GM21528 (cell line): ENCODE measurements around the gene CFAP92.

ENCODE experiments used
- ATAC-seq: cut with Tn5 transposase; IDR thresholded peaks from one replicate; pipeline ENCODE4 v1.9.1; 2021; ENCODE audit warnings: mild to moderate bottlenecking, moderate library complexity; ENCODE audit not compliant: unreplicated experiment, low FRiP score

The CFAP92 gene

GRCh38 chr3:128993461-128994172 lies at the start of gene CFAP92:
Gene CFAP92, minus strand, starts transcription at chr3:128994076. Its CDS starts 772 bp downstream, at chr3:128993304.
- ATAC-seq, result peak; percentile 90

- ATAC-seq, result no peak
Observed at GRCh38 chr3:129040579-129041300, 46.9 kb upstream of the CFAP92 start.

GRCh38 chr3:129040039-129040336 lies 46.1 kb upstream of the CFAP92 start:
- no peak for ATAC-seq

GRCh38 chr3:129039271-129040038 lies 45.6 kb upstream of the CFAP92 start:
- no peak for ATAC-seq

- no peak for ATAC-seq
Observed at GRCh38 chr3:129038121-129038855, 44.4 kb upstream of the CFAP92 start.

GRCh38 chr3:129037093-129037419 lies 43.2 kb upstream of the CFAP92 start:
- ATAC-seq, result no peak

- ATAC-seq, result no peak
Observed at GRCh38 chr3:129036222-129037092, 42.6 kb upstream of the CFAP92 start.

- no peak for ATAC-seq
Observed at GRCh38 chr3:129035360-129036221, 41.7 kb upstream of the CFAP92 start.

- no peak for ATAC-seq
Observed at GRCh38 chr3:129034642-129035041, 40.8 kb upstream of the CFAP92 start.

- no peak for ATAC-seq
Observed at GRCh38 chr3:129033633-129034321, 39.9 kb upstream of the CFAP92 start.

- ATAC-seq, result no peak
Observed at GRCh38 chr3:129033151-129033550, 39.3 kb upstream of the CFAP92 start.

GRCh38 chr3:129032716-129033115 lies 38.8 kb upstream of the CFAP92 start:
- no peak for ATAC-seq

- ATAC-seq, result no peak
Observed at GRCh38 chr3:129031476-129032215, 37.8 kb upstream of the CFAP92 start.

- ATAC-seq, result no peak
Observed at GRCh38 chr3:129030611-129031010, 36.7 kb upstream of the CFAP92 start.

- no peak for ATAC-seq
Observed at GRCh38 chr3:129028866-129029265, 35.0 kb upstream of the CFAP92 start.

- ATAC-seq, result no peak
Observed at GRCh38 chr3:129027544-129027880, 33.6 kb upstream of the CFAP92 start.

GRCh38 chr3:129026728-129027543 lies 33.1 kb upstream of the CFAP92 start:
- ATAC-seq, result peak; percentile 97
